Upper lobe of left lung (tissue), 6 donors: Measurements from ENCODE around the gene ARAP3. TPM values are rescaled to one million over a fixed set of nuclear protein-coding genes. Genes with fewer than 3 reads are reported as not detected.
"Not testable (repeated sequence)": the region's sequence is repeated elsewhere in the genome, so short reads cannot be mapped to it uniquely, and the experiment has no call there.

Experiments
- ATAC-seq, 2 donors: fragments of 200-7000 bp; cut with Tn5 transposase; one replicate each; pipeline ENCODE4 v1.9.1; 2022; ENCODE audit warnings: mild to moderate bottlenecking in 2 of 2, moderate library complexity in 2 of 2; ENCODE audit not compliant: low FRiP score in 2 of 2
- DNase-seq, 2 donors: peaks; one replicate each; pipeline ENCODE4 v3.0.0-alpha.2; 2019 to 2020
- H3K27ac ChIP-seq, 4 donors: fragments of 200-600 bp; sonication (generic); one replicate each; pipeline ENCODE4 v1.5.1; 2016 to 2019
- H3K27me3 ChIP-seq, 4 donors: fragments of 200-600 bp; sonication (generic); one replicate each; pipeline ENCODE4 v1.5.1; 2017 to 2019
- H3K36me3 ChIP-seq, 4 donors: fragments of 200-600 bp; sonication (generic); one replicate each; pipeline ENCODE4 v1.5.1; 2016 to 2019
- H3K4me1 ChIP-seq, 4 donors: fragments of 200-600 bp; sonication (generic); one replicate each; pipeline ENCODE4 v1.5.1; 2018 to 2019
- H3K4me3 ChIP-seq, 4 donors: fragments of 200-600 bp; sonication (generic); one replicate each; pipeline ENCODE4 v1.5.1; 2017 to 2019; ENCODE audit warnings: mild to moderate bottlenecking in 2 of 4, moderate library complexity in 1 of 4
- H3K9me3 ChIP-seq, 4 donors: fragments of 200-600 bp; sonication (generic); one replicate each; pipeline ENCODE4 v1.5.1; 2018 to 2019
- CTCF ChIP-seq, 6 experiments: fragments of 450-650 bp in 4 of 6; fragments of 200-600 bp in 2 of 6; sonication (generic) in 2 of 6; IDR thresholded peaks; one replicate each; pipeline ENCODE4 v1.5.1; 2016 to 2019; ENCODE audit warnings: antibody characterized with exemption in 6 of 6
- EP300 ChIP-seq, 4 donors: sonication (generic); formaldehyde crosslinking; IDR thresholded peaks; one replicate each; pipeline ENCODE4 v1.5.1; 2017; ENCODE audit warnings: antibody characterized with exemption in 4 of 4, control low read depth in 2 of 4
- POLR2A ChIP-seq, 4 donors: fragments of 450-650 bp; IDR thresholded peaks; one replicate each; pipeline ENCODE4 v1.5.1; 2016 to 2017; ENCODE audit warnings: antibody characterized with exemption in 4 of 4, mild to moderate bottlenecking in 2 of 4
- POLR2AphosphoS5 ChIP-seq, 2 donors: sonication (generic); formaldehyde crosslinking; IDR thresholded peaks; one replicate each; pipeline ENCODE4 v1.5.1; 2017; ENCODE audit warnings: antibody characterized with exemption in 2 of 2
- WGBS, 2 donors: methylation state at CpG; one replicate each; pipeline ENCODE4 v1.1.5; 2017 to 2018; 5-methylcytosine and 5-hydroxymethylcytosine counted together
- total RNA-seq, 6 donors: library from RNA; depleted of rRNA in 4 of 6; stranded (reverse); fragments of >200 nt in 4 of 6; gene quantifications; one replicate each; pipeline versions ENCODE4 v1.1.0 to v1.2.1, GENCODE V29; 2016 to 2021
- donor health status: DM: no; HTN: no; CAD: no; lungs with moderate emphysema.
- donor health status: DM: no; HTN: yes; CAD: no; lungs with severe emphysema.

Gene ARAP3
- 10 to 100 TPM; 10.1 to 43.0 (median 27.7) TPM for total RNA-seq

GRCh38 chr5:141681695-141682641, at the start of gene ARAP3:
Gene ARAP3, minus strand, starts transcription at chr5:141682230. Its CDS starts 1,744 bp downstream, at chr5:141680486.
- ATAC-seq (peak; percentile 90 to 95), DNase-seq (peak; percentile 95 to 96)
- WGBS, 2 donors: 4 to 9% methylated on average over 23 to 69 of the region's 77 CpGs
- no peaks in the 10 kb centered on the region for H3K27me3 ChIP-seq
- peak within 1 kb of the TSS; percentile 77 to 94 (median 89) for H3K27ac ChIP-seq
- peak in 1 of 4 donors; percentile 25 for TF ChIP-seq POLR2A (IDR thresholded peaks at IDR 0.05)
- TF ChIP-seq EP300 (IDR thresholded peaks at IDR 0.05): no peak
- peak in 1 of 2 donors; percentile 54 for TF ChIP-seq POLR2AphosphoS5 (IDR thresholded peaks at IDR 0.05)
- no peak for TF ChIP-seq CTCF (IDR thresholded peaks at IDR 0.05)
- no peaks in the 10 kb centered on the region for H3K9me3 ChIP-seq
- peaks cover 22 to 50% (median 43%) of the 10 kb centered on the region in 4 donors for H3K4me1 ChIP-seq
- H3K4me3 ChIP-seq: peak within 1 kb of the TSS; percentile 51 to 78 (median 59)
- H3K36me3 ChIP-seq: peaks cover 0 to 16% (median 0%) of the 10 kb centered on the region in 4 donors

- TF ChIP-seq CTCF (IDR thresholded peaks at IDR 0.05) (no peak), POLR2AphosphoS5 (IDR thresholded peaks at IDR 0.05) (no peak), EP300 (IDR thresholded peaks at IDR 0.05) (no peak), POLR2A (IDR thresholded peaks at IDR 0.05) (no peak)
- WGBS, 2 donors: 67 to 71% methylated on average over 6 of the region's 6 CpGs
- no peak overlapping the region for H3K27ac ChIP-seq
- no peak overlapping the region for H3K4me3 ChIP-seq
- DNase-seq: no peak
- H3K4me1 ChIP-seq: no peaks in the 10 kb centered on the region
- no peaks in the 10 kb centered on the region for H3K27me3 ChIP-seq
- no peak for ATAC-seq
- H3K36me3 ChIP-seq: no peaks in the 10 kb centered on the region
- H3K9me3 ChIP-seq: no peaks in the 10 kb centered on the region
Observed at GRCh38 chr5:141729387-141730006, 47.5 kb upstream of the ARAP3 start.

GRCh38 chr5:141725891-141726290, 43.9 kb upstream of the ARAP3 start:
- Histone ChIP-seq H3K9me3 (no peaks in the 10 kb centered on the region), H3K27me3 (no peaks in the 10 kb centered on the region), H3K27ac (no peak overlapping the region), H3K4me3 (no peak overlapping the region), H3K4me1 (no peaks in the 10 kb centered on the region), H3K36me3 (no peaks in the 10 kb centered on the region)
- TF ChIP-seq POLR2A (IDR thresholded peaks at IDR 0.05): no peak
- no peak for TF ChIP-seq POLR2AphosphoS5 (IDR thresholded peaks at IDR 0.05)
- no peak for TF ChIP-seq EP300 (IDR thresholded peaks at IDR 0.05)
- TF ChIP-seq CTCF (IDR thresholded peaks at IDR 0.05): no peak
- no peak for ATAC-seq
- 66 to 75% methylated on average over 3 of the region's 3 CpGs for WGBS, 2 donors
- no peak for DNase-seq

- H3K36me3 ChIP-seq, H3K4me3 ChIP-seq, H3K9me3 ChIP-seq, H3K27me3 ChIP-seq, H3K27ac ChIP-seq, DNase-seq, H3K4me1 ChIP-seq, ATAC-seq: not testable (repeated sequence)
- 87 to 95% methylated on average over 4 to 5 of the region's 5 CpGs for WGBS, 2 donors
Observed at GRCh38 chr5:141725174-141725573, 43.1 kb upstream of the ARAP3 start.

GRCh38 chr5:141722266-141722665, 40.2 kb upstream of the ARAP3 start:
- H3K4me3 ChIP-seq: no peak overlapping the region
- H3K27ac ChIP-seq: no peak overlapping the region
- no peaks in the 10 kb centered on the region for H3K36me3 ChIP-seq
- no peaks in the 10 kb centered on the region for H3K4me1 ChIP-seq
- no peaks in the 10 kb centered on the region for H3K27me3 ChIP-seq
- TF ChIP-seq CTCF (IDR thresholded peaks at IDR 0.05) (no peak), POLR2A (IDR thresholded peaks at IDR 0.05) (no peak), POLR2AphosphoS5 (IDR thresholded peaks at IDR 0.05) (no peak), EP300 (IDR thresholded peaks at IDR 0.05) (no peak)
- no peaks in the 10 kb centered on the region for H3K9me3 ChIP-seq
- no peak for ATAC-seq
- DNase-seq: no peak
